HPDE6-E6E7 (cell line): Measurements from ENCODE around the gene CFAP92.

Experiments
- DNase-seq: peaks from one replicate; pipeline ENCODE4 v3.0.0; 2011; ENCODE audit warnings: missing footprints; ENCODE audit errors: extremely low spot score

CFAP92 gene

GRCh38 chr3:129005526-129006303 is 11.8 kb upstream of the CFAP92 start:
- DNase-seq = no peak

DNA sequence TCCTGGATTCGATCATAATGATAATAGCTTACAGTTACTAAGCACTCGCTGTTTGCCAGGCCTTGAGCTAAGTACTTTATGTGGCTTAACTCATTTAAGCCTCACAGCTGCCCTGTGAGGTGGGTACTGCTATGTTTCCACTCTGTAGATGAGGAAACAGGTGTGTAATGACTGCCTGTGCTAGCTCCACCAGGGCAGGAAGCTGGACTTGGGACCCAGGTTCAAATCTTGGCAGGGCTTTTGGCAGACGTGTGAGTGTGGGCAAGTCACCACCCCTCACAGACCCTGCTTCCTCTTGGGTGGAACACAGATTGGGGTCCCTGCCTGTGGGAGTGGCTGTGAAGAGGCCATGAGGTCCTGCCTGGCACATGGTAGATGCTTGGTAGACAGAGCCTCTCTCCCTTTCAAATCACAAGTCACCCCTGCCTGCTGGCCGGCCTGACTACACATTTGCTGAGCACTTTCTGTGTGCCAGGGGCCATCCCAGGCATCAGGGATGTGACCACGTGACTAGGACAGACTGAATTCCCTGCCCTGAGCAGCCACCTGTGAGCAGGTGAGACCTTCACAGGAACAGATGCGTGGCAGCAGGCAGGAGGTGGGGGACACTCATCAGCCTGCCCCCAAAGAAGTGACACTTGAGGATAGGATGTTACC is 10.9 kb upstream of the CFAP92 start:
- DNase-seq = no peak

- DNase-seq = peak; percentile 64
Measured at GRCh38 chr3:129003578-129004112, 9.8 kb upstream of the CFAP92 start.

DNA sequence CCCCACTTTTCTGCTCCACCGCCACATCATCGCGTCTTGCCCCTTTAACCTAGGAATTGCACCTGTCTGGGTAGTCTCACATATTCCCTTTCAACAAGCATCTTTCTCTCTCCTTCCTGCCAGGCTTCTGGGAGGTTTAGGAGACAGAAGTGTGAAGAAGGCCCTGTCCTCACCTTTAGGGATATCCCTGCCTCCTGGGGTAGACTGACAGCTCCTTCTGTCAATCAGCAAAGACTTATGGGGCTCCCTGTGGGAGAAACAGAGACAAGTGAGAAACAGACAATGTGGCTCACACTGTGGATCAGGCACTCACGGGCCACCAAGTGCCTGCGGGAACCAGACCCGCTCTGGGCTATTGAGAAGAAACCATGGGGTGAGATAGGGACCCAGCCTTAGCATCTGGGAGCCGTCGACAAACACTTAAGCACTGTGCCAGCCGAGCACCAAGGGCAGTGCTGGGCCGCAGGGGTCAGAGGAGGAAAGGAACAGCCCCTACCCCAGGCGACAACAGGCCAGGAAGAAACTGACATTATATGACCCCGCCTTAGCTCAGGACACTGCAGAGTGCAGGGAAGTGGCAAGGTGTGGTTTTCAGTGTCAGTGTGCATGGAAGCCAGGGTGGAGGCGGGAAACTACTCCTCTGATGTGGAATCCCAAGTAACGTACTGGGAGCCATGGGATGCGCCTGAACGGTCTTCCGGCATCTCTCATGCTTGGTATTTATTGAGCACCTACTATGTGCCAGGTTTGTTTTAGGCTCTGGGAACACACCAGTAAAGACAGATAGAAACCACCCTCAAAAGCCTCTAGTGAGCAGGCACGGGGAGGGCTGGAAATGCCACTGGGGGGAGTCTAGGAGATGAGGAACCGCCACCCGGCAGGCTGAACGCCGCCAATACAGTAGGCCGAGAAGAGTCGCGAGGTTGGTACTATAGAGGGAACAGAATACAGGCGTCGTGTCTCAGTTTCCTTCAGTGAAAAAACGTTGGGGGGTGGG is 9.0 kb upstream of the CFAP92 start:
- DNase-seq = no peak

- DNase-seq = no peak
Measured at GRCh38 chr3:129001806-129002572, 8.1 kb upstream of the CFAP92 start.

DNA sequence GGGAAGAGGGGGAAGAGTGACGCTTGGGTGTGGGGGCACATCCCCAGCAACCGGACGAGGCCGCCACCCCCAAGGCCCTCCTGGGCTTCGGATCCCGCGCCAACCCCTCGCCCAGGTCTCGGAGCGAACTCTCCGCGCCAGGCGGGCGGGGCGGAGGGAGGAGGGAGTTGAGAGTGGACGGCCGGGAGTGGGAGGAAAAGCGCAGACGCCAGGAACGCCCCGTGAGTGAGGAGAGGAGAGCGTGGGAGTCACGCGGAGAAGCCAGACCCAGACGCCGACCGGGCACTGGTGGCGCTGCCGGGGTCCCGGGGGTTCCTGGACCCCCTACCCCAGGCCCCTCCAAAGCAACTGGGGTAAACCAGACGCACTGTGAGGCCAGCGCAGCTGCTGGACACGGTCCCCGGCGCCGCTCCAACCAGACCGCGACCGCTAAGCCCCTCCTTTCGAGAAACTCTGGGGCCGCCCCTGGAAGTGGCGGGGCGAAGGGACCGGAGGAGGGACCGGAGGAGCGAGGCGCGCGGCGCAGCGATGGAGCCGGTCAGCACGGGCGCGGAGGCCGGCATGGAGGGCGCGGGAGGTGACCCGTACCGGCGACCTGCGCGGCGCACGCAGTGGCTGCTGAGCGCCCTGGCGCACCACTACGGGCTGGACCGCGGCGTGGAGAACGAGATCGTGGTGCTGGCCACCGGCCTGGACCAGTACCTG is 7.4 kb upstream of the CFAP92 start, which contains the start of gene EFCC1:
EFCC1 (plus strand) TSS at position 204 of the 705 bp plus-strand sequence; CDS start at position 529, 325 bp downstream.
- DNase-seq = no peak

- DNase-seq = no peak
Measured at GRCh38 chr3:129000742-129001100, 6.8 kb upstream of the CFAP92 start.

DNA sequence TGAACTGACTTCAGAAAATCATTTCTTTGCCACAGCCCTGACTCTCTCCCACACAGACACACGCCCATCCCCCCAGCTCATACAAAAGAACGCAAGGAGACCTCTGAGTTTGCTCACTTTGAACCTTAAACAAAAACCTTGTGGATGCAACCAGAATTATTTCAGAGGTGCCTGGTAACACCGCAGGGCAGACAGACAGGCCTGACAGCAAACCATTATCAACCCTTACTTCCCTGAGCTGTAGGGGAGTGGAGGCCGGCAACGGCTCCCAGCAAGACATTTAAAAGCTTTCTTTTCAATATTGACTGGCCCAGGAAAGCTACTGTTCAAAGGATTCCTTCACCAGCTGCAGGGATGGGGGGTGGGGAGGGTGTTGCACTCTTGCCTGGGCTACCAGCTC is 5.2 kb upstream of the CFAP92 start:
- DNase-seq = no peak

DNA sequence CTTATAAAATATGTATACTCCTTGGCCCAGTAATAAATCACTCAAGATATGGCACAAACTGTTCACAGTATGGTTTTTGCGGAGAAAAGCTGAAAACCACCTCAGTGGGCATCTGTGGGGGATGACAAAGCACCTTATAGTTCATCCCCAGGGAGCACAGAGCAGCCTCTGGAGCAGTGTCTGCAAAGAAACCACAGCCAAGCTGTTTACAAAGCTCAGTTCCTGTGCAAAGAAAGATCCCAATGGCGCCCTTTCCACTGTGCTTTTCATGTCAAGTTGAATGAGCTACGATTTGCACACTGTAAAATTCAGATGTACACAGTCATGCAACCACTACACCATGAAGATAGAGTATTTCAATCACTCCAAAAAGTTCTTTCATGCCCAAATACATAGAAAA is 4.7 kb upstream of the CFAP92 start:
- DNase-seq = no peak

DNA sequence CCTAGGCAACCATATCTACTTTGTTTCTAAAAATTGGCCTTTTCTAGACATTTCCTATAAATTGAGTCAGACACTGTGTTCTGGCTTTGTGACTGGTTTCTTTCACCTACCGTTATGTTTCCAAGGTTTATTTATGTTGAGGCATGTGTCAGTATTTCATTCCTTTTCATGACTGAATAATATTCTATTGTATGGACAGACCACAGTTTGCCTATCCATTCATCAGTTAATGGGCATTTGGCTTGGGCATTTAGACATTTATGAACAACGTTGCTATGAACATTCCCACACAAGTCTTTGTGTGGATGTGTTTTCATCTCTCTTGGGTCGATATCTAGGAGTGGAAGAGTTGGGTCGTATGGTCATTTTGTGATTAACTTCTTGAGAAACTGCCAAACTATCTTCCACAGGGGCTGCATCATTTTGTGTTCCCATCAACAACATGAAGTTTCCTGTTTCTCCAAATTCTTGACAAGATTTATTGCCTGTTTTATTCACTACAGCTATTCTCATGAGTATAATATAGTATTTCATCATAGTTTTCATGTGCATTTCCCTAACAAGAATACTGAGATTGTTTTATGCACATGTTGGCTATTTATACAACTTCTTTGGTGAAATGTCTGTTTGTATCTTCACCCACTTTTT is 3.7 kb upstream of the CFAP92 start:
- DNase-seq = no peak

GRCh38 chr3:128996726-128997125 is 2.9 kb upstream of the CFAP92 start:
- DNase-seq = no peak

DNA sequence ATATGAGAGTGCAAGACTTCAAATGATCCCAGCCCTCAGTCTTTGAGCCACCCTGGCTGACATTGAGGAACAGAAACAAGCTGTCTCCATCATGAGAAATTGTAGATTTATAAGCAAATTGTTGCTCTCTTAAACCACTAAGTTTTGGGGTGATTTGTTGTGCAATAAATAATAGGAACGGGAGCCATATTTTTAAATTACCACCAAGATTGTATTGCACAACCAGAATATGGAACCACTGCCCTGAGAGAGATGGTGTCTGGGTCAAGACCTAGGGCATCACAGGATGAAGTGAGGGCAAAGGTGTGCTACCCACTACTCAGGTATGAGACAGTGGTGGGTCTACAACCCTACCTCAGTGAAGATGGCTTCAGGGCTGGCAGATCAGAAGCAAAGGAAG is 2.3 kb upstream of the CFAP92 start:
- DNase-seq = no peak

GRCh38 chr3:128995737-128996136 is 1.9 kb upstream of the CFAP92 start:
- DNase-seq = no peak

- no peak for DNase-seq
Measured at GRCh38 chr3:128994581-128995546, 988 bp upstream of the CFAP92 start.

DNA sequence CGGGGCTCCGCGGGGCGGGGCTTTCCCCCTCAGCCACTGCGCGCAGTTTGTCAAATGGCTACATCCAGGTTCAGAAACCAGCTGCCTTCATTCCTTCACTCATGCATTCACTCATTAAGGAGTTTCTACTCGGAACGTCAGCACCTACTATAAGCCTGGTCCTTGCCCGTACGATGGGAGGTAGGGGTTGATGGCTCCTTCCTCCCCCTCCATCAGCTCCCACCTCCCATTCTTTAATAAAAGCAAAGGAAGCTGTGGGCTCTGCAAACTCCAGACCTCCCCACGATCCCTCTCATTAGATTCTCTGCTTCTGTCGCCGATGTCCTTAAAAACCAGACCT is 267 bp upstream of the CFAP92 start:
- DNase-seq = no peak

GRCh38 chr3:128992926-128993460 is 883 bp downstream of the CFAP92 start:
- no peak for DNase-seq

GRCh38 chr3:128991355-128991895 is 2.5 kb downstream of the CFAP92 start:
- DNase-seq = no peak

- DNase-seq = no peak
Measured at GRCh38 chr3:128988286-128988685, 5.6 kb downstream of the CFAP92 start.
